HFFc6 (cell line): ENCODE results near the gene CDH2. TPM values are rescaled to one million over a fixed set of nuclear protein-coding genes. Genes with fewer than 3 reads are reported as not detected.

Experiments
- DNase-seq: peaks from one replicate; pipeline ENCODE4 v3.0.0-alpha.2; 2018
- H3K27ac Mint-ChIP-seq: 2 replicates; pipeline ENCODE4 v1.8.0; 2020; ENCODE audit warnings: mild to moderate bottlenecking, mixed read lengths
- H3K27me3 Mint-ChIP-seq: 2 replicates; pipeline ENCODE4 v1.8.0; 2021; ENCODE audit warnings: mild to moderate bottlenecking, moderate library complexity, mixed read lengths; ENCODE audit not compliant: insufficient read depth
- H3K36me3 Mint-ChIP-seq: 2 replicates; pipeline ENCODE4 v1.8.0; 2021; ENCODE audit warnings: low read depth, mixed read lengths
- H3K4me1 Mint-ChIP-seq: 2 replicates; pipeline ENCODE4 v1.8.0; 2020; ENCODE audit warnings: low read depth, mixed read lengths
- H3K4me3 Mint-ChIP-seq: 2 replicates; pipeline ENCODE4 v1.8.0; 2020; ENCODE audit warnings: mild to moderate bottlenecking, moderate library complexity, mixed read lengths
- H3K9me3 Mint-ChIP-seq: 2 replicates; pipeline ENCODE4 v1.8.0; 2020; ENCODE audit warnings: mild to moderate bottlenecking, mixed read lengths
- CTCF ChIP-seq: fragments of 200-600 bp; sonication (generic); IDR thresholded peaks from 2 replicates; pipeline ENCODE4 v1.5.0; 2021; ENCODE audit warnings: antibody characterized with exemption, mild to moderate bottlenecking
- total RNA-seq, 6 experiments: library from RNA; stranded (reverse); fragmentation: NEBNext Ultra II Directional; extraction: Animal tissue kit (Norgen Biotek cat#: 25700); gene quantifications; 2 replicates in 1 of 6; 3 replicates in 5 of 6; pipeline ENCODE4 v1.2.3, GENCODE V29; 2021

Gene CDH2
- total RNA-seq, 6 experiments from 2014 or later, result 194 to 317 (median 206) TPM

- no peak for TF ChIP-seq CTCF
- Mint-ChIP-seq H3K4me1 (peaks cover 77% of the 10 kb centered on the region), H3K27me3 (no peaks in the 10 kb centered on the region; the same call in 1 of the 2 replicates), H3K27ac (peak overlapping the region; percentile 57), H3K9me3 (no peaks in the 10 kb centered on the region), H3K36me3 (peaks cover 17% of the 10 kb centered on the region), H3K4me3 (no peak overlapping the region; the same call in 1 of the 2 replicates)
- no peak for DNase-seq
Observed at GRCh38 chr18:28159055-28159454, 17.9 kb downstream of the CDH2 start.

- Mint-ChIP-seq H3K36me3 (peaks cover 19% of the 10 kb centered on the region), H3K4me3 (peak overlapping the region; percentile 58), H3K4me1 (peaks cover 77% of the 10 kb centered on the region), H3K9me3 (no peaks in the 10 kb centered on the region), H3K27ac (peak overlapping the region; percentile 55), H3K27me3 (no peaks in the 10 kb centered on the region)
- DNase-seq, result no peak
- TF ChIP-seq CTCF, result no peak
Observed at GRCh38 chr18:28158083-28158581, 18.8 kb downstream of the CDH2 start.

- no peak for TF ChIP-seq CTCF
- peaks cover 74% of the 10 kb centered on the region for H3K4me1 Mint-ChIP-seq
- no peak for DNase-seq
- H3K27me3 Mint-ChIP-seq, result no peaks in the 10 kb centered on the region
- peak overlapping the region; percentile 21; the same call in 1 of the 2 replicates for H3K27ac Mint-ChIP-seq
- no peaks in the 10 kb centered on the region for H3K9me3 Mint-ChIP-seq
- H3K4me3 Mint-ChIP-seq, result no peak overlapping the region
- peaks cover 22% of the 10 kb centered on the region for H3K36me3 Mint-ChIP-seq
Observed at GRCh38 chr18:28153485-28154065, 23.4 kb downstream of the CDH2 start.

GRCh38 chr18:28152754-28153153 is 24.2 kb downstream of the CDH2 start:
- H3K4me1 Mint-ChIP-seq, result peaks cover 72% of the 10 kb centered on the region
- no peak for TF ChIP-seq CTCF
- H3K27ac Mint-ChIP-seq, result peak overlapping the region; percentile 38
- H3K36me3 Mint-ChIP-seq, result peaks cover 22% of the 10 kb centered on the region
- H3K27me3 Mint-ChIP-seq, result no peaks in the 10 kb centered on the region
- H3K4me3 Mint-ChIP-seq, result no peak overlapping the region
- no peak for DNase-seq
- no peaks in the 10 kb centered on the region for H3K9me3 Mint-ChIP-seq

GRCh38 chr18:28152354-28152753 is 24.6 kb downstream of the CDH2 start:
- Mint-ChIP-seq H3K27ac (peak overlapping the region; percentile 38), H3K27me3 (no peaks in the 10 kb centered on the region), H3K4me1 (peaks cover 73% of the 10 kb centered on the region), H3K9me3 (no peaks in the 10 kb centered on the region), H3K36me3 (peaks cover 22% of the 10 kb centered on the region), H3K4me3 (no peak overlapping the region)
- no peak for DNase-seq
- TF ChIP-seq CTCF, result no peak
